ENCODE measurements around the gene NCAPD2. TPM values are rescaled to one million over a fixed set of nuclear protein-coding genes. Genes with fewer than 3 reads are reported as not detected.

NCAPD2 gene
- total and polyA plus RNA-seq, 4 donors, result 5.8 to 30.7 (median 15.8) TPM

DNA sequence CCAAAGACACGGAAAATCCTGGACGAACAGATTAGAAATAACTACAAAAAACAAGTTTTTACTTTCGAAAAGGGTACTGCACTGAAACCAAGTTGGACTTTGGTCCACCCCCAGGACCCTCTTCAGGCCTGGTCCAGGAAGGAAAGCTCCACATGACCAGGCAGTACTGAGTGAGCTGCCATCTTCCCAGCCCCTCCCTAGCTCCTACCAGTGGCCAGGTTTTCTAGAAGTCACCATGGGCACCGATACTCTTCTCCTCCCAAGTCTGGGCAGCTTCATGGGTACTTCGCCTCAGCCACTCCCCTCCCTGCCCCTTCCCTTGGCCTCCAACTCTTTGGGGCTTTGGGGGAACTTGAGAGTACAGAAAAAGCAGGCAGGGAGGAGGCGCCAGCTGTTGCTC is 30.0 kb upstream of the NCAPD2 start:
- 84 to 87% methylated on average over 6 of the region's 6 CpGs for WGBS, 2 donors
- Histone ChIP-seq H3K27me3 (ENCODE audit: control insufficient read depth in 3 of 3, insufficient read depth in 3 of 3, low read length in 2 of 3) (no peaks in the 10 kb centered on the region), H3K36me3 (ENCODE audit: control insufficient read depth in 4 of 4, insufficient read depth in 4 of 4, low read length in 4 of 4) (peaks cover 0 to 44% (median 35%) of the 10 kb centered on the region in 4 donors), H3K9ac (ENCODE audit: insufficient read depth in 1 of 2, low read length in 2 of 2) (no peak overlapping the region), H3K27ac (ENCODE audit: low read depth in 1 of 2, low read length in 1 of 2) (no peak overlapping the region), H3K4me3 (no peak overlapping the region), H3K4me1 (ENCODE audit: control insufficient read depth in 5 of 5, insufficient read depth in 5 of 5, low read length in 5 of 5) (peaks cover 0 to 5% (median under 1%) of the 10 kb centered on the region in 5 donors), H3K9me3 (ENCODE audit: control insufficient read depth in 4 of 4, insufficient read depth in 3 of 4, low read length in 3 of 4) (no peaks in the 10 kb centered on the region)
- TF ChIP-seq, protein P1, sequence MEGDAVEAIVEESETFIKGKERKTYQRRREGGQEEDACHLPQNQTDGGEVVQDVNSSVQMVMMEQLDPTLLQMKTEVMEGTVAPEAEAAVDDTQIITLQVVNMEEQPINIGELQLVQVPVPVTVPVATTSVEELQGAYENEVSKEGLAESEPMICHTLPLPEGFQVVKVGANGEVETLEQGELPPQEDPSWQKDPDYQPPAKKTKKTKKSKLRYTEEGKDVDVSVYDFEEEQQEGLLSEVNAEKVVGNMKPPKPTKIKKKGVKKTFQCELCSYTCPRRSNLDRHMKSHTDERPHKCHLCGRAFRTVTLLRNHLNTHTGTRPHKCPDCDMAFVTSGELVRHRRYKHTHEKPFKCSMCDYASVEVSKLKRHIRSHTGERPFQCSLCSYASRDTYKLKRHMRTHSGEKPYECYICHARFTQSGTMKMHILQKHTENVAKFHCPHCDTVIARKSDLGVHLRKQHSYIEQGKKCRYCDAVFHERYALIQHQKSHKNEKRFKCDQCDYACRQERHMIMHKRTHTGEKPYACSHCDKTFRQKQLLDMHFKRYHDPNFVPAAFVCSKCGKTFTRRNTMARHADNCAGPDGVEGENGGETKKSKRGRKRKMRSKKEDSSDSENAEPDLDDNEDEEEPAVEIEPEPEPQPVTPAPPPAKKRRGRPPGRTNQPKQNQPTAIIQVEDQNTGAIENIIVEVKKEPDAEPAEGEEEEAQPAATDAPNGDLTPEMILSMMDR (IDR thresholded peaks at IDR 0.05; ENCODE audit: control extremely low read depth, extremely low read depth), result no peak
- DNase-seq (no peak), ATAC-seq (ENCODE audit: insufficient read depth, low FRiP score) (no peak)

DNA sequence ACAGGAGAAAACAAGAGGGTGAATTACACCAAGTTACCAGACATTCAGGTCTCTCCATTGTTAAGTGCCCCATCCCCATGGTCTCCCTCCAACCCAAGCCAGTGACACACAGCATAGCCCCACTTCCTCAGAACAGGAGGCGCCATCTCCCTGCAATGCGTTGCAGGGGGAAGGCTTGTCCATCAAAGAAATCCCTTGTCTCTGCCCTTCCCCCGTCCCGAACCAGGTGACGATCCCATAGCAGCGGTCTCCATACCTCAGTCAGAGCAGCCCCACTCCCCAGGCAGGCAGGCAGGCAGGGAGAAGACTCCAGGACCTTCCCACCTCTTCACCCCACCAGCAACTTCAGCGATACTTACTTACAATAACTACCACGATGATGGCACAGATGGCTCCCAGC is 29.4 kb upstream of the NCAPD2 start:
- Histone ChIP-seq H3K27me3 (ENCODE audit: control insufficient read depth in 3 of 3, insufficient read depth in 3 of 3, low read length in 2 of 3) (no peaks in the 10 kb centered on the region), H3K4me1 (ENCODE audit: control insufficient read depth in 5 of 5, insufficient read depth in 5 of 5, low read length in 5 of 5) (peaks cover under 1 to 8% (median 5%) of the 10 kb centered on the region in 5 donors), H3K36me3 (ENCODE audit: control insufficient read depth in 4 of 4, insufficient read depth in 4 of 4, low read length in 4 of 4) (peaks cover 0 to 43% (median 33%) of the 10 kb centered on the region in 4 donors), H3K9ac (ENCODE audit: insufficient read depth in 1 of 2, low read length in 2 of 2) (no peak overlapping the region), H3K27ac (ENCODE audit: low read depth in 1 of 2, low read length in 1 of 2) (no peak overlapping the region), H3K9me3 (ENCODE audit: control insufficient read depth in 4 of 4, insufficient read depth in 3 of 4, low read length in 3 of 4) (no peaks in the 10 kb centered on the region), H3K4me3 (no peak overlapping the region)
- DNase-seq, result no peak
- WGBS, 2 donors, result 86 to 93% methylated on average over 8 of the region's 8 CpGs
- no peak for ATAC-seq (ENCODE audit: insufficient read depth, low FRiP score)
- TF ChIP-seq, protein P1 (IDR thresholded peaks at IDR 0.05; ENCODE audit: control extremely low read depth, extremely low read depth), result no peak

DNA sequence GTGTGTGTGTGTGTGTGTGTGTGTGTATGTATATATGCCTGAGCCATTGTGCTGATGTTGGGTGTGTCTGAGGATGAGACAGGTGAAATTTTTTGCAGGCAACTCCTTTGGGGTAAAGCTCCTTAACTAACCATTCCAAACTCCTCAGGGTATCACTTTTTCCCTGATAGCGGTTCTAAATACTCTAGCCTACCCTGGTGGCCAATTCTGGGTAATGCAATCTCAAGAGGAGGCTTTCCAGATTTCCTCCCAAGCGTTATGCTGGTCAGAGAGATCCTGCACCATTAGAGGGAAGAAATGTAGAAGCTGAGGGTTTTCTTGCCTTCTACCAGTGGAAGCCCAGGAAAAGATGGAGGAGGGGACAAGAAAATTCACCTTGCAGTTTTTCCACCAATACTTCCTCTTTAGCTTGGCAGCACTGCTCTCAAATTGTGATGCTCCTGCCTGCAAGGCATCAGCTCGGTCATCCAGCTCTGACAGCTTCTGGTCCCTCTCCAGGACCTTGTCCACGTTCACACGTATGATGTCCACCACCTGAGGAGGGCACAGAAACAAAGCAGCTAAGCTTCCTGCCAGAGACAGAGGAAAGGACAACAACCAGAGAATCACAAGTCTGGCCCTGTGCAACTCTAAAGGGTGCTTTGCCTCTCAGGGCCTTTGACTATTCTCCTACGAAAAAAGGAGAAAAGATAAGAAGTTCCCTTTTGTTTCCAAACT is 28.3 kb upstream of the NCAPD2 start:
- 46 to 49% methylated on average over 6 of the region's 6 CpGs for WGBS, 2 donors
- no peak overlapping the region for H3K9ac ChIP-seq (ENCODE audit: insufficient read depth in 1 of 2, low read length in 2 of 2)
- no peaks in the 10 kb centered on the region for H3K27me3 ChIP-seq (ENCODE audit: control insufficient read depth in 3 of 3, insufficient read depth in 3 of 3, low read length in 2 of 3)
- peaks cover 0 to 40% (median 29%) of the 10 kb centered on the region in 4 donors for H3K36me3 ChIP-seq (ENCODE audit: control insufficient read depth in 4 of 4, insufficient read depth in 4 of 4, low read length in 4 of 4)
- ATAC-seq (ENCODE audit: insufficient read depth, low FRiP score) (peak; percentile 54), DNase-seq (peak; percentile 64 to 86 (median 81))
- H3K9me3 ChIP-seq (ENCODE audit: control insufficient read depth in 4 of 4, insufficient read depth in 3 of 4, low read length in 3 of 4), result no peaks in the 10 kb centered on the region
- H3K4me3 ChIP-seq, result no peak overlapping the region
- H3K4me1 ChIP-seq (ENCODE audit: control insufficient read depth in 5 of 5, insufficient read depth in 5 of 5, low read length in 5 of 5), result peaks cover 4 to 12% (median 9%) of the 10 kb centered on the region in 5 donors
- TF ChIP-seq, protein P1 (IDR thresholded peaks at IDR 0.05; ENCODE audit: control extremely low read depth, extremely low read depth), result peak; percentile 91
- peak overlapping the region in 1 of 2 donors; percentile 27 for H3K27ac ChIP-seq (ENCODE audit: low read depth in 1 of 2, low read length in 1 of 2)
